Middle frontal gyrus (tissue), 1 donor: Measurements from ENCODE around the gene CALHM4.

Source experiments
- DNase-seq: peaks from one replicate; pipeline ENCODE4 v3.0.0-alpha.2; 2015; ENCODE audit warnings: low spot score; ENCODE audit errors: extremely low spot score

The CALHM4 gene, protein sequence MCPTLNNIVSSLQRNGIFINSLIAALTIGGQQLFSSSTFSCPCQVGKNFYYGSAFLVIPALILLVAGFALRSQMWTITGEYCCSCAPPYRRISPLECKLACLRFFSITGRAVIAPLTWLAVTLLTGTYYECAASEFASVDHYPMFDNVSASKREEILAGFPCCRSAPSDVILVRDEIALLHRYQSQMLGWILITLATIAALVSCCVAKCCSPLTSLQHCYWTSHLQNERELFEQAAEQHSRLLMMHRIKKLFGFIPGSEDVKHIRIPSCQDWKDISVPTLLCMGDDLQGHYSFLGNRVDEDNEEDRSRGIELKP

DNA sequence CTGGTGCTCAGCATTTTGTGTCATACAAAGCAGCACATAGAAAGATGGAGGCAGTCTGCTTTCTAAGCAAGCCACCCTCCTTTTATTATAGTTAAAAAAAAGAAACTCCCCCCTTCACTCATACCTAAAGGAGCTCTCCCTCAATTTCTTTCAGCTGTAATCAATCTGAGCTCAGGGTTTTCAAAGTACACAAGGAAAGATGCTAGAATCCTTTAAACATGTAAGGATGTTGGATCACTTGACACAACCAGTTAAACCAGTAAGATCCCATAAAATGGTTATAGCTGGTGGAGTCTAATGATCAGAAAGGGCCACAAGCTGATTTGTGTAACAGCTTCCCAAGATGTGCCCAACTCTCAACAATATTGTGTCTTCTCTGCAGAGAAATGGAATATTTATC, at the start of gene CALHM4:
Gene CALHM4 (plus strand): TSS at position 301 of the 400 bp plus-strand sequence. CDS start 43 bp downstream, at position 344.
- no peak for DNase-seq

DNA sequence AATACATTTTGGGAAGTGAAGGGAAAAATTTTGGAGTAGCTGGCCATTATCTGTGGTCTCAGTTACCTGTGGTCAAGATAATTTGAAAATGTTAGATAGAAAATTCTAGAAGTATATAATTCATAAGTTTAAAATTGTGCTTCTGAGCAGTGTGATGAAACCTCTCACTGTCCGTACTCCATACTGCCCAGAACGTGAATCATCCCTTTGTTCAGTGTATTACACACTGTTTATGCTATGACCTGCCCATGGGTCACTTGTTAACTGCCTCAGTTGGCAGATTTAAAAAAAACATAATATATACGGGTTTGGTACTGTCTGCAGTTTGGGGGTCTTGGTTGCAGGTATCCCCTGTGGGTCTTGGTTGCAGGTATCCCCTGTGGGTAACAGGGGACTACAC, 46.2 kb upstream of the CALHM4 start:
- DNase-seq = no peak

DNA sequence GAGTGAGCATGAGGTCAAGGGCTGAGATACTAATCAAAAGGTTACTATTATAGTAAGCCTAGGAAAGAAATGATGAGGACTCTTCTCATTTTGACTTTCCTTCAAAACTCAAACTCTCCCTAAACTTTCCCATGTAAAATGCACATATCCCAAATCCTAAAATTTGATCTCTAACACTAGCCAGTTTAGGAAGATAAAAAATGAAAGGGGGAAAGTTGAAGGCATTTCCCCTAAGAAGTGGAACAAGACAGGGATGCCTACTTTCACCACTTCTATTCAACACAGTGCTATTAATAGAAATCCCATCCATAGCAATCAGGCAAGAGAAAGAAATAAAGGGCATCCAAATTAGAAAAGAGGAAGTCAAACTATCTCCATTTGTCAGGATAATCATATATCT, 45.0 kb upstream of the CALHM4 start:
- no peak for DNase-seq

DNA sequence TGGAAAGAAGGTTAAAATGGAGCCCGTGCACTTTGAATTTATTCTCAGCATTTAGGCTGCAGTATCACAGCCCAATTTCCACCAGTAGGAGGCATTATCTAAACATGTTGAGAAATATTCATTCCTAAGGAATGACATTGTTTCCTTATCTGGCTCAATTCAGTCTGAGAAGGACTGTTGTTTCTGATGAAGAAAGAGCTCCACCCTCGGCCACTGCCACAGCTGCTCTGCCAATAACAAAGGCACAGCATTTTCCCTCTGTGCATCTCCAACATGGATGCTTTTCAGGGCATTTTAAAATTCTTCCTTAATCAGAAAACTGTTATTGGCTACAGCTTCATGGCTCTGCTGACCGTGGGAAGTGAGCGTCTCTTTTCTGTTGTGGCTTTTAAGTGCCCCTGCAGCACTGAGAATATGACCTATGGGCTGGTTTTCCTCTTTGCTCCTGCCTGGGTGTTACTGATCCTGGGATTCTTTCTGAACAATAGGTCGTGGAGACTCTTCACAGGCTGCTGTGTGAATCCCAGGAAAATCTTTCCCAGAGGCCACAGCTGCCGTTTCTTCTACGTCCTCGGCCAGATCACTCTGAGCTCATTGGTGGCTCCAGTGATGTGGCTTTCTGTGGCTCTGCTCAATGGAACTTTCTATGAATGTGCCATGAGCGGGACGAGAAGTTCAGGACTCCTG, 42.0 kb upstream of the CALHM4 start, which contains the start of gene CALHM5:
Gene CALHM5 (plus strand): TSS at position 216 of the 687 bp plus-strand sequence. CDS start 58 bp downstream, at position 274.
- DNase-seq = no peak

DNA sequence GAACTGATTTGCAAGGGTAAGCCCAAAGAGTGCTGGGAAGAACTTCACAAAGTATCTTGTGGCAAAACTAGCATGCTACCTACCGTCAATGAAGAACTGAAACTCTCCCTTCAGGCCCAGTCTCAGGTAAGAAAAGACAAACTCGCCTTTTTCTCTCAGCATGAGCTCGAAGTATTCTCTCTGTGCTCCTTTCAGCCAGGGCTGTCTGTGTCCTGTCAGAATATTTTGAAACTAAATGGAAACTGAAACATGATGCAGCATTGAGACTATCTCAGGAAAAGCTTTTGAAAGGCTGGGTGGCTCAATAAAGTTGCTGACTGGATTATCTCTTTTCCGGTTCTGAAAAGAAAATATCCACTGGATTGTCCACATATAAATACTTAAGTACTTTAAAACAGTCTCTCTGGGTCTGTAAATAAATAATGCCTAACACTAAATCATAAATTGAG, 41.4 kb upstream of the CALHM4 start:
- DNase-seq = no peak

DNA sequence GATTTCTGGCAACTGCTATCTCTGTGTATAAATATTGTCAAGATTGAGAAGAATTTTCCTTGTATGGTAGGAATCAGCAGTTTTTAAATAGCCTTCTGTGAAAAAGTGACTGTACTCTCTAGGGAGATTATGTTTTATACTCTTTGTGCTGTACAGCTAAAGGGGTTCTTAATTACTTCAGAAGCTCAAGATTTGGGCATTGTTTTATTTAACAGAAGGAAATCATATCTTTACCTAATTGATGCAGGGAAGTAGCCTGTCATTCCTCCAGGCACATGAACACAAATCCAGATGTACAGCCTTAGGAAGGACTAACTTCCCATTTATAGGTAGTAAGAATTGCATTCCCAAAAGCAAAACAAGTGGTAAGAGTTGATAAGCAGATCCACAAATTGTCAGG, 40.8 kb upstream of the CALHM4 start:
- no peak for DNase-seq

DNA sequence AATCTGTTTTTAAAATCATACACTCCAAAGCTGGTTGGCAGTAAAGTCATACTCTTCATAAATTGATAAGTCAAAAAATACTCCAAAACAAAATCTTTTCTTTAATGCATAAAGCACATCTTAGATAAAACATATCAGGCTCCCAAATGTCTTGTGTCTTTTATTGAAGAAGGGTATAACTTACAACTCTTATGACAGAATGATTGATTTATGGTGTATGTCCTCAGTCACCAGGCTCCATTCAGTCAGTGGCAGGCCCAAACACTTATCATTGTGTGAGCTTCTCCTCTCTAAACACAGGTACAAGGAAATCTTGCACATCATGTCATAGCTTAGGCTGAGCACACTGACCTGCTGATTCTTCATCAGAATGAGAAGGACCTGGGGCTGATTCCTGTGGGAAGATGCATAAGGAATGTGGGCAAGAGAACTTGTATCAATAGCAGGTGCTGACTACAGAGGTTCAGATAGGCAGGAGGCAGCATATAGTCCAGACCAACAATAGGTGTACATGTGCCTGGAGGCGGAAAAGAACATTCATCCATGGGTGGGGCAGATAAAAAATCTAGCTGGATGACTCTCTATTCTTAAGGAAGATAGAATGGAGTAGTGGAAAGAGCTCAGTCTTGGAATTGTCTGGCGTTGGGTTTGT, 40.2 kb upstream of the CALHM4 start:
- DNase-seq = no peak

DNA sequence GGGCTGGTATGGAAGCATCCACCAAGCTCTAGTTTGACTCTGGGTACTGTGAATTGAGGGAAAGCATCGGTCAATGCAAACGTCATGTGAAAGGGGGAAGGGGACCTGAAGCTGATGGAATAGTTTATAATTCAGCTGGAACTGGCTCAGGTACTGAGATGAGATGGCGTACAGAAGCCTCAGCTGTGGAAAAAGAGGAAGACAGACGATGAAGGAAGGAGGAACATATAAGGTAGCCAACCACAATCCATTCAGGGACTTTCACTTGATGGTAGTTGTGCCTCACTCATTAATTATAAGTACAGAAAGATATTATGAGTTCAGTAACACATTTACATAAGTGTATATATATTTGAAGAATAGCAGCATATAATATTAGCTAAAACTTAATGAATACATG, 39.4 kb upstream of the CALHM4 start:
- no peak for DNase-seq

DNA sequence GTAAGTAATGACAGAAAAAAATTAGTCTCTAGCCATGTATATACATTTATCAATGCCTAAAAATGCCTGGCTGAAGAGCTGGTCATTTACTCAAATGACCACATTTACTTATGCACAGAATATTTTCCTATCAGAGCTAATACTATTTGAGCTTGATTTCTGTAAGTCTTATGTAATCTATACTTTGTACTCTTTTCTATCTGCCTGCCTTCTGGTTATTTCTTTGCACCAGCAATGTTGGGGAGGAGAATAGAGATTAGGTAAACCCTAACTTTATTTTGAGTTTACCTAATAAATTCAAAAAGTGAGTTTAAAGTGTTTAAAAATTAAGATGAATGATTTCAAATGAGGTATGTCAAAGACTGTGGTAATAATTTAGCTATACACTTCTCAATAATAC, 38.4 kb upstream of the CALHM4 start:
- DNase-seq = no peak

DNA sequence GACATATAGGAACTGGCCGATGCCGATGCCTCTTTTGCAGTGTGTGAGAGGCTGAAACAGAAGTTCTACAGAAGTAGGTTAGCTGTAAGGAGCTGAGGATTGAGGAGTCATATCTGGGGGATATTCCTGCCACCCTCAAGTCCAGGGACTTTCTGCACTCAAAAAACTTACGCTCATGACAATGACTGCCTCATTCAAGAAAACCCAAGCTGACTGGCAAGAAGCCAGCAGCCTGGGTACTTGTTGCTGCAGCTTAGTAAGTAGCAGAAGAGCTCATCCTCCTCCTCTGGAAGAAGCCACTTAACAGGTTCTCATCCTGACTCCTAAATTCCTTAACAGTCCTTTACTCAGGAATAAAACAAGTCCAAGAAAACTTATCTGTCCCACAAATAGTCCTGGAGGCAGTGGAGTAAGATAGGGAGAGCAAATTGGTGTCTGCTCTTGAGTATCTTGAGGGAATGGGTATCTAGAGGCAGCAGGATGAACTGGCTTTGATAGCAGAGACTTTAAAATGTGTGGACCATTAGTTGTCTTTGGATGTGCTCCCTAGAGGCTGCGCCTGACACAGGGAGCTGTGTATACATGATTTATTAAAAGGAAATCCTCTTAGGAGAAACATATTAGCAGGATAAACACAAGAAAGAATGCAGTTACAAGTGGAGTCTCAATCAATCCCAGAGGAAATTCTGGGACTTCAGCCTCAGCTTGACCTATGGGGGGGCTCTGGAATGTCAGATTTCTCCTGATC, 34.8 kb upstream of the CALHM4 start:
- DNase-seq = no peak

DNA sequence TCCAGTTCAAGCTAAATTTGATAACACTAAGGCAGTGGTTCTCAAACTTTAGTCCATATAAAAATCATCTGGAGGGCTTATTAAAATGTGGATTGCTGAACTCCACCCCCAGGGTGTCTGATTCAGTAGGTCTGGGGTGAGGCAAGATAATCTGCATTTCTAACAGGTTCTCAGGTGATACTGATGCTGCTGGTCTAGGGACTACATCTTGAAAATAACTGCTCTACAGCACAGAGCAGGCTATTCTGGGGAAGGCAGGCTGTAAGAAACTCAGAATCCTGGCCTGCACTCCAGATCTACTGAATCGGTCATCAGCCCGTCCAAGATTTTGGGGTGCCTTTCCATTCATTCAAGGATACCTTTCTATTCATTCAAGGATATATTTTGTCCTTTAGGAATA, 30.7 kb upstream of the CALHM4 start:
- DNase-seq = no peak

DNA sequence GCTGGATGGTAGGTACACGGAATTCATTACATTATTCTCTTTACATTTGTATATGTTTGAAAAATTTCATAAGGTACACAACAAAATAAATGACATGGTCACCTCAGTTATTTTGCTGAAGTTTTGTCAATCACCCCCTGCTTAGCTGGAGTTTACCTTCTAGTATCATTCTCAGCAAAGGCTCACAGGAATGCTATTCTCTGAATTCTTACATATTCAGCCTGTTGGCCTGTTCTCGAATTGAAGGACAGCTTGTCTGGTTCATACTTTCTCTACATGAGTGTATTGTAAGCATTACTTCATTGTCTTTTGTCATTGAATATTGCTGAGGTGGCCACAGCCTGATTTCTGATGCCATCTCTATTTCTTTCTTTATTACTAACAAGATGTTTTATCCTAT, 29.3 kb upstream of the CALHM4 start:
- DNase-seq = no peak

DNA sequence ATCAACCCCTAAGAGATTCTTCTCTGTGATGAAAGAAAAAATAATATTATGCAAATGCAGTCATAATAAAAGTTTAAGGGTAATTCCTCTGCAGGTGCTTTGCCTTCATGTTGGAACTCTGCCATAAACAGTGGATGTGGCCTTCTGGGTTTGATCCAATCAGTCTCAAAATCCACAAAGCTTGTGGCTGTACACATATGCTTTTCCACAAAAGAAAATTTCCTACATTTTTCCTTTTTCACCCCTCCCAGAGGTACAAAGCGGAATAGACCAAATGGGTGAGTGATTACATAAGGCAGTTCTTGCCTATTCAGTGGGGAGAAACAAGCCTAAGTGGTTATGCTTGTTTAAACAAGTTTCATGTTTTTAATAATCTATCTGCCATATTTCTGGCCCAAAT, 25.4 kb upstream of the CALHM4 start:
- no peak for DNase-seq

DNA sequence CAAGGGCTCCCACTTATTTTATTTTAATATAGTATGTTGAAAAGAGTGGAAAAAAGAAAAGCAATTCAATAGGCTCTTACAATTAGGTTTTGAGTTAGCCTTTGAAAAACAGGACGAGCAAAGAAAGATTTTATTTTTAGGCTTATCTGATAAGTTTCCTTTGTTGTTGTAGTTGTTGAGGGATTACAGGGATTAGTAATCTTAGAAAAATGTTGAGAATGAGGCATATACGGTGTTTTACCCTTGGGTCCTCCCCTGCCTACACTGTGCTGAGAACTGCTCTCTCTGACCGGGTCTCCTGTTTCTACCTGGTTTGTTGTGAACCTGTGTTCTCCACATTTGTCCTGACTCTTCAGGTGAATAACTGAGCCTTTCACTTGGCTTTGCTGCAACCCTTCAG, 24.8 kb upstream of the CALHM4 start:
- DNase-seq = no peak

DNA sequence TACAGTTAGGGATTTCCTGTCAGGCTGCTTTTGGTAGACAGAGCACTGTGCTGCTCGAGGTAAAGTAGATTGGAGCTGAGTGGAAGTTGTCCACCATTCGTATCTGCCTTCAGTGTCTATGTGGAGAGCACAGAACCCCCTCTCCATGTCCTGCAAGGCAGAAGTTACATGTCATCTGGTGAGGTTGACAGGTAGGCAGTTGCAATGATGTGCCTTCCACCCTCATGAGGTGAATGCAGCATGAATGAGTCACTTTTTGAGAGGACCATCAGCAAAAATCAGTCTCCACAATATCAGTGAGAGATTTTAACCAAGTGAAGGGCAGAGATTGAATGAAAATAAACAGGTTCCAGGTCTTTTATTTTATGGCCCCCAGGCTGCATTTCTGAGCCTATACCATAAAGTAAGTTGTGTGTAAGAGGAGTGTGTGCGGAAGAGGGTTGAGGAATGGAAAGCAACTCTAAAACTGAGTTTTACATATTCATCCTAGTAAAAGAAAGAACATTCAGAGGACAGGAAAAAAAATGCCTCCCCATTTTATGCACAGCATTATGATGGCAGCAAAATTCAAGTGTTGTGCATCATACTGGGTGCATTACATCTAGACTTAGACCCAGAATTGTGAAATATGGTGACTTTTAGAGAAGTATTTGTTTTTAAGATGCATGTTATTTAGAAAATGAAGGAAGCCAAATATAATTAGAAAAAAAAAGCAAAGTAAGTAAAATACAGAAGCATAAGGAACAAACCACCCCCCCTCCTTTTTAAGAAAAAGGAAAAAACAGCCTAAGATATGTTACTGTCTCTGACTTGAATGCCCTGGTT, 23.9 kb upstream of the CALHM4 start:
- DNase-seq = no peak

DNA sequence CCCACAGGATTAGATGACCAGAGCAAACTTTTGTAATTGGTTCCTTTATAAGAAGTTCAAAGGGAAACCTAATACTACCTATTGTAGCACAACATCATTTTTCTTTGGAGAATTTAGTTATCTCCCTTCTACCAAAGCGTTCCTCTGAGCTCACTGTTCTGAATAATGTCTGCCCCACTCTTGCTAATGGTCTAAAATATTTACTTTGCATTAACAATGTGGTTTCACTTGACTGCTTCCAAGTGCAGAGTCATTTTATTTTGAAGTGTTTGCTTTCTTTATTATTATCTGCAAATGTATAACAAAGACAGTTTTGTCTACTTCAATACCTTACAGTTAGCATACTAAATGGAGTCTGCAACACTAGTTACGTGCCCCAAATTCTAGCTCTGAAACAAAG, 23.1 kb upstream of the CALHM4 start:
- DNase-seq = no peak

DNA sequence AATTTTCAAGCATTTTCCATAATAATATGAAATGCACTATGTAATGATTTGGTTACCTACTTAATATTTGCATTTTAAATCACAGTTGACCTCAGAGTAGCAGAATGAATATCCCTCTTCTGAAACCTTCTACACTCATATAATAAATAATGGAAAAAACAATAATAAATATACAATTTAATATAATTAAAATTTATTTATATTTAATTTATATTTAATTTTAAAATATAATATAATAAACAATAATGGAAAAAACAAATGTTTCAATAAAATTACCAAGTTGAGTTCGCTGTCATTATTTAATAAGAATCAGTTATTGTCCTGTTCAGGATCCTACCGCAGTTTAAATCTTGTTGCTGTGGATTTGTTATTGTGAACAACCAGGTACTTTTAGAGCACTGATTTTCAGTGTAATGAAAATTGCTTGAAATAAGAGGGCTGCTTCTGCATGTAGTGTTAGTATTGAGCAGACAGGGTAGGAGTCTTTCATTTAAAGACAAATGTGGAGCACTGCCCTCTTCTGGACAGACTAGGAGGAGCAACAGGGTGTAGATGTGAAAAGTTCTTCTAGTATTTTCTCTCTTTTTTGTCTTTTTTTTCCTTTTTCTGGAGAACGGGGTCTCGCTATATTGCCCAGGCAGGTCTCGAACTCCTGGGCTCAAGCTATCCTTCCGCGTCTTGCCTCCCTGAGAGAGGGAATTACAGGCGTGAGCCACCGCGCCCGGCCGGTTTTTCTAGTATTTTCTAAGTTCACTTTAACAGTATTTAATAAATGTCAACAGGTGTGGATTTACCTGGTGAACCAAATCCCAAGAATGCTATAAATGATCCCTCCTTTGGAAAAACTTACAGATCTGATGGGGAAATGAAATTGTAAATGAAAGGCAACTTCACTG, 21.6 kb upstream of the CALHM4 start:
- DNase-seq = peak; percentile 21

DNA sequence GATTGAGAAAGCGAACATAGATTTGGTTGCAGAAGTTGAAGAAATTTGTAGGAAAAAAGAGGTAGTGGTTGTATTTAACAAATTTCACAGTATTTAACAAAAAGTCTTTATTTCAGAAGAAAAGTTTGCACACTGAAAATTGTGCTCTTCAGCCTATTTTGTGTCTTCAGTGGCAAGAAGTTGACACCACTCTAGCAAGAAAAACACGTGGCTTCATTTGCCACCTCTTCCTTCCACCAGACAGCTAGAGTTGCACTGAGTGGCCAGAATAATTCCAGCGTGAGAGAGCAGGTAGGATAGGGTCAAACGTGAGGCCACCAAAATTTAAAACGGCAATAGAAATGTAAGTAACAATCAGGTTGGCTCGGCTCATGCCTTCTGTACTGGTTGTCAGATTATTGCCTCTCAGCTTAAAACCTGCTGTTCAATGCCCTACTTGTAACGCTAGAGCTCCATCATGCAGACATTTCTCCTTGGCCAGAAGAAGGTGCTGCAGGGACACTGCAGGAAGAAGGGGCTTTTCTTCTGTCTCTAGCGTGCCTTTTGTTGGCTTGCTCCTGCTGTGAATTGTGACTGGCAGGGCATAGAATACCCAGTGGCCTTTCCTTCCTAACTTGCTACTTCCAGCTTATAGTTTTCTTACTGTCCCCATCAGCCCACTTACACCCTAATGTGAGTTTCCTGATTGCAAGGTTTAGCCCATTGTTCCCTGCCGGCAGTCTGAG, 20.2 kb upstream of the CALHM4 start:
- DNase-seq = no peak

DNA sequence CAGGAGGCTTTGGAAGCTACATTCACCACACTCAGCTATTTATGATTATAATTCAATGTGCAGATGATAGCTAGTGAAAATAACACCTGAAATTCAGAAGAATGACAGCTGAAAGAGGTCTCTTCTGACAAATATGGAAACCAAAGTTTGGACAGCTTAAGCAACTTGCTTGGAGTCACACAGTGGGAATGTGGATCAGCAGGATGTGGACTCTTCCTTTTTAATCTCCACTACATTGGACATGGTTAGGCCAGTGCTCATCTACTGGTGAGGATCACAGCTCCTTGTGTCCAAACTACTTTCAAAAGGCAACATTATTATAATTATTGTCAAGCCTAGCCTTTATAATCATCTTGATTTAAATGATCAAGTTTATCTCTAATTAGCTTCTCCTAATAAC, 18.4 kb upstream of the CALHM4 start:
- DNase-seq = no peak
